ENCODE results near the gene STAT5A.
"Not testable (repeated sequence)": the region's sequence is repeated elsewhere in the genome, so short reads cannot be mapped to it uniquely, and the experiment has no call there.

Gene STAT5A

DNA sequence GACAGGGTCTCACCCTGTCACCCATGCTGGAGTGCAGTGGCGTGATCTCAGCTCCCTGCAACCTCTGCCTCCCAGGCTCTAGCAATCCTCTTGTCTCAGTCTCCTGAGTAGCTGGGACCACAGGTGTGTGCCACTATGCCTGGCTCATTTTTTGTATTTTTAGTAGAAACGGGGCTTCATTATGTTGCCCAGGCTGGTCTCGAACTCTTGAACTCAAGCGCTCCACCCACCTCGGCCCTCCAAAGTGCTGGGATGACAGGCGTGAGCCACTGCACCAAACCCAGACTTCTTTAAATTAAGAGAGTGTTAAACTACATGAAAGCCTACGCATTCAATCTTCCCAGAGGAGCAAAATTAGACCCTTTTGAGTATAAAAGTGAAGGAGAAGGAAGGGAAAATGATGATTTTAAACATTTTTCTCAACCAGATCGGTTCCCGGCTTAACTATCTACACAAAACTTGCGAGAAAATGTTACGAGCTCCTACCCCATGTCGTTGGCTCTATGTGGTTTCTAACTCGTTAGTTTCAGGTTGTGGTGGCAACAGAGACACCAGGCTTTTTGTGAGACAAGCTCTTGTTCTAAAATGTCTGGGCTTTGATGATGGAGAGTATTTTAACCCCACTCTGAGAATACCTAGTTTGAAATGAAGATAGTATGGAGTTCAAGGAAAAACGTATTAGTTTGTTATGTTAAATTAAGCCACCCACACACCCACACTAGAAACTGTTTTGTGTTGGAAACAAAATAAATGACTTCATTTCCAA is 38.4 kb upstream of the STAT5A start:
- Histone ChIP-seq H3K9me3 (ENCODE audit: control insufficient read depth in 1 of 2, low read length in 2 of 2) (no peaks in the 10 kb centered on the region), H3K4me3 (ENCODE audit: low read depth in 1 of 2, low read length in 2 of 2) (no peak overlapping the region), H3K27me3 (ENCODE audit: low read depth, low read length) (no peaks in the 10 kb centered on the region), H3K36me3 (ENCODE audit: control insufficient read depth in 1 of 2, insufficient read depth in 2 of 2, low read length in 2 of 2) (no peaks in the 10 kb centered on the region), H3K27ac (ENCODE audit: low read length) (no peak overlapping the region), H3K4me1 (ENCODE audit: control insufficient read depth in 1 of 2, insufficient read depth in 2 of 2, low read length in 2 of 2) (peaks cover 3 to 4% of the 10 kb centered on the region in 2 donors)

DNA sequence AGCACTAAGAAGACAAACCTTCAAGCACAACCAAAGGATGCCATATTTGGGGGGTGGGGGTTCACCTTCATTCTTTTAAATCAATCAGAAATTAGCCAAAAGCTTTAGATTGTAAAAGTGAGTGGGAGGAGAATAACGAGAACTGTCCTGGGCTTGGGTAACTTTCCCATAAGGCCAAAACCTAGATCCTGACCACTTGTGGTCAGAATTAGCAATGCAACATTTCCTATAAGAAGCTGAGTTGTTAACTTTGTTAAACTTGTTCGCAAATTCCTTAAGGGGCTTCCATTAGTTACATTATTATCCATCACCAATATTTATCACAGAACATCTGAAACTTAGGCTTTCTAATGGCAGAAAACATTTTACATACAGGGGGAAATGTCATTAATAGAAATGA is 37.2 kb upstream of the STAT5A start:
- H3K4me3 ChIP-seq (ENCODE audit: low read depth in 1 of 2, low read length in 2 of 2) = no peak overlapping the region
- no peaks in the 10 kb centered on the region for H3K36me3 ChIP-seq (ENCODE audit: control insufficient read depth in 1 of 2, insufficient read depth in 2 of 2, low read length in 2 of 2)
- H3K27me3 ChIP-seq (ENCODE audit: low read depth, low read length) = no peaks in the 10 kb centered on the region
- H3K9me3 ChIP-seq (ENCODE audit: control insufficient read depth in 1 of 2, low read length in 2 of 2) = no peaks in the 10 kb centered on the region
- peaks cover 3 to 4% of the 10 kb centered on the region in 2 donors for H3K4me1 ChIP-seq (ENCODE audit: control insufficient read depth in 1 of 2, insufficient read depth in 2 of 2, low read length in 2 of 2)
- peak overlapping the region; percentile 2 for H3K27ac ChIP-seq (ENCODE audit: low read length)

DNA sequence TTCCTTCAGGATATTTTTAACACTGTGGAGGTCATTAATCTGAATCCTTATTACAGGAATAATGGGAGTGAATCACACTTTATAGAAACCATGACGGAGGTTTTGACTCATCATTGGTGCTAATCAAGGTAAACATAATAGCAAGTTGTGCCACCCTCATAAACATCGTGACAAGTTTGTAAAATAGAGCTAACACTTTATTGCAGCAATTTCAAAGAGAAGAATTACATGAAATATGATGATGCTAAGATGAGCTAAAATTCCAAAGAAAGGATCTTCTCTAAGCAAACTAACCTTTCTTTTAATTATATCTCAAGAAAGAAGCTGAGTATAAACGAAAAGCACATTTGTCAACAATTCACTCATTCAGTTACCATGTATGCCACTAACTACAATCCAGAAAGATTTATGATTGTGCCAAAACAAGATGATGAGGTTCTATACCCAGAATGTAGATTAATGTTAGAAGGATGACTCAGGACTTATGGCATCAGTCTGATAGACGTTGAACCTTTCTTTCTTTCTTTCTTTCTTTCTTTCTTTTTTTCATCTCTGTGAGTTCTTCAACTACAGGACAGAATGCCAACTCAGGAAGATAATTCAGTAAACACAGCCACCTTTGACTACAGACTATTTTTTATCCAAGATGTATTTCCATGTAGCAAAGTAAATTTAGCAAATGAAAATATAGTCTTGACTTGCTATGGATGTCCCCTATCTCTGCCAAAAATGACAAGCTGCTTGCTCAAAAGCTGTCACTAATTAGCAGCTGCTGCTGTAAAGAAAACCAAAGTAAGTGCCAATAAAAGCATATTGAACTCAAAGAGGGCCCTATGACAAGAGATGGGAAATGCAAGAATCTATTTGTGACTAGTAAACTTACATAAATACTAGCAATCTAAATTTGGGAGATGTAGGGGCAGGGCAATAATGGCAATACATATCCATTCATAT is 35.4 kb upstream of the STAT5A start:
- Histone ChIP-seq H3K4me1 (ENCODE audit: control insufficient read depth in 1 of 2, insufficient read depth in 2 of 2, low read length in 2 of 2) (peaks cover 0 to 4% of the 10 kb centered on the region in 2 donors), H3K9me3 (ENCODE audit: control insufficient read depth in 1 of 2, low read length in 2 of 2) (no peaks in the 10 kb centered on the region), H3K4me3 (ENCODE audit: low read depth in 1 of 2, low read length in 2 of 2) (no peak overlapping the region), H3K27ac (ENCODE audit: low read length) (peak overlapping the region; percentile 10), H3K36me3 (ENCODE audit: control insufficient read depth in 1 of 2, insufficient read depth in 2 of 2, low read length in 2 of 2) (no peaks in the 10 kb centered on the region), H3K27me3 (ENCODE audit: low read depth, low read length) (no peaks in the 10 kb centered on the region)

DNA sequence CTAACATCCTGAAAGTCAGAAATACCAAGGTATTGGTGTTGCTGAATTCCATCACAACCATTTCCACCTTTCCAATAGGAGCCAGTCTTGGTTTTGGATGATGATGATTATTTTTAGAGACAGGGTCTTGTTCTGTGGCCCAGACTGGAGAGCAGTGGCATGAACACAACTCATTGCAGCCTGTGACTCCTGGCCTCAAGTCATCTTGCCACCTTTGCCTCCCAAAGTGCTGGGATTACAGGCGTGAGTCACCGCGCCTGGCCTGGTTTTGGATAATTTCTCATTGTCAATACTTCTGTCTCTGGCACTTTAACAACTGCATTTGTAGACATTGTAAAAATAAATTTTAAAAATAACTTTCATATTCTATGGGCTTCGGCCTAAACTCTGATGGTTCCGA is 34.7 kb upstream of the STAT5A start:
- Histone ChIP-seq H3K27ac (ENCODE audit: low read length) (no peak overlapping the region), H3K36me3 (ENCODE audit: control insufficient read depth in 1 of 2, insufficient read depth in 2 of 2, low read length in 2 of 2) (no peaks in the 10 kb centered on the region), H3K27me3 (ENCODE audit: low read depth, low read length) (no peaks in the 10 kb centered on the region), H3K9me3 (ENCODE audit: control insufficient read depth in 1 of 2, low read length in 2 of 2) (no peaks in the 10 kb centered on the region), H3K4me1 (ENCODE audit: control insufficient read depth in 1 of 2, insufficient read depth in 2 of 2, low read length in 2 of 2) (peaks cover 0 to 4% of the 10 kb centered on the region in 2 donors), H3K4me3 (ENCODE audit: low read depth in 1 of 2, low read length in 2 of 2) (no peak overlapping the region)

DNA sequence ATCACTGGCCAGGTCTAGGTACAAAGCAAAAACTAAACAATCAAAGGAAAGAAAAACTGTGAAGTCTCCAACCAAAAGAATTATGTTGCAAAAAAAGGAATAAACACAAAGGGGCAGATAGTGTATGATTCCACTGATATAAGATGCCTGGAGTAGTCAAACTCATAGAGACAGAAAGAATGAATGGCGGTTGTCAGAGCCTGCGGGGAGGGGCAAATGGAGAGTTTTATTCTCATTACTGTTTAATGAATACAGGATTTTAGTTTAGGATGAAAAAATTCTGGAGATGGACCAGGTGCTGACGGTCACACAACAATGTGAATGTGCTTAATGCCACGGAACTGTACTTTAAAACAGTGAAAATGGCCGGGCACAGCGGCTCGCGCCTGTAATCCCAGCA is 32.9 kb upstream of the STAT5A start:
- Histone ChIP-seq H3K4me3 (ENCODE audit: low read depth in 1 of 2, low read length in 2 of 2) (no peak overlapping the region), H3K27me3 (ENCODE audit: low read depth, low read length) (no peaks in the 10 kb centered on the region), H3K27ac (ENCODE audit: low read length) (no peak overlapping the region), H3K4me1 (ENCODE audit: control insufficient read depth in 1 of 2, insufficient read depth in 2 of 2, low read length in 2 of 2) (peaks cover 0 to 4% of the 10 kb centered on the region in 2 donors), H3K36me3 (ENCODE audit: control insufficient read depth in 1 of 2, insufficient read depth in 2 of 2, low read length in 2 of 2) (no peaks in the 10 kb centered on the region), H3K9me3 (ENCODE audit: control insufficient read depth in 1 of 2, low read length in 2 of 2) (no peaks in the 10 kb centered on the region)

DNA sequence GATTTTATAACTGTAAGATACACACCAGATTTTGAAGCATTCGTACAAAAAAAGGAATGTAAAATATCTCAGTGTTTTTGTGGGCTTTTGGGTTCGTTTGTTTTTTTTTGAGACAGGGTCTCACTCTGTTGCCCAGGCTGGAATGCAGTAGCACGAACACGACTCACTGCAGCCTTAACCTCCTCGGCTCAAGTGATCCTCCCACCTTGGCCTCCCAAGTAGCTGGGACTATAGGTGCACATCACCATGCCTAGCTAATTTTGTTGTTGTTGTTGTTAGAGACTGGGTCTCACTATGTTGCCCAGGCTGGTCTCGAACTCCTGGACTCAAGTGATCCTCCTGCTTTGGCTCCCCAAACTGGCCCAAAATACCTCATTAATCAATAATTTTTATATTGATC is 28.0 kb upstream of the STAT5A start:
- no peaks in the 10 kb centered on the region for H3K4me1 ChIP-seq (ENCODE audit: control insufficient read depth in 1 of 2, insufficient read depth in 2 of 2, low read length in 2 of 2)
- no peak overlapping the region for H3K27ac ChIP-seq (ENCODE audit: low read length)
- H3K36me3 ChIP-seq (ENCODE audit: control insufficient read depth in 1 of 2, insufficient read depth in 2 of 2, low read length in 2 of 2) = no peaks in the 10 kb centered on the region
- H3K9me3 ChIP-seq (ENCODE audit: control insufficient read depth in 1 of 2, low read length in 2 of 2) = no peaks in the 10 kb centered on the region
- H3K27me3 ChIP-seq (ENCODE audit: low read depth, low read length) = no peaks in the 10 kb centered on the region
- H3K4me3 ChIP-seq (ENCODE audit: low read depth in 1 of 2, low read length in 2 of 2) = no peak overlapping the region

DNA sequence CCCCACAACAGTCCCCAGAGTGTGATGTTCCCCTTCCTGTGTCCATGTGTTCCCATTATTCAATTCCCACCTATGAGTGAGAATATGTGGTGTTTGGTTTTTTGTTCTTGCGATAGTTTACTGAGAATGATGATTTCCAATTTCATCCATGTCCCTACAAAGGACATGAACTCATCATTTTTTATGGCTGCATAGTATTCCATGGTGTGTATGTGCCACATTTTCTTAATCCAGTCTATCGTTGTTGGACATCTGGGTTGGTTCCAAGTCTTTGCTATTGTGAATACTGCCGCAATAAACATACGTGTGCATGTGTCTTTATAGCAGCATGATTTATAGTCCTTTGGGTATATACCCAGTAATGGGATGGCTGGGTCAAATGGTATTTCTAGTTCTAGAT is 23.9 kb upstream of the STAT5A start:
- not testable (repeated sequence) for H3K4me1 ChIP-seq (ENCODE audit: control insufficient read depth in 1 of 2, insufficient read depth in 2 of 2, low read length in 2 of 2); H3K9me3 ChIP-seq (ENCODE audit: control insufficient read depth in 1 of 2, low read length in 2 of 2); H3K27me3 ChIP-seq (ENCODE audit: low read depth, low read length); H3K4me3 ChIP-seq (ENCODE audit: low read depth in 1 of 2, low read length in 2 of 2); H3K27ac ChIP-seq (ENCODE audit: low read length); H3K36me3 ChIP-seq (ENCODE audit: control insufficient read depth in 1 of 2, insufficient read depth in 2 of 2, low read length in 2 of 2)

DNA sequence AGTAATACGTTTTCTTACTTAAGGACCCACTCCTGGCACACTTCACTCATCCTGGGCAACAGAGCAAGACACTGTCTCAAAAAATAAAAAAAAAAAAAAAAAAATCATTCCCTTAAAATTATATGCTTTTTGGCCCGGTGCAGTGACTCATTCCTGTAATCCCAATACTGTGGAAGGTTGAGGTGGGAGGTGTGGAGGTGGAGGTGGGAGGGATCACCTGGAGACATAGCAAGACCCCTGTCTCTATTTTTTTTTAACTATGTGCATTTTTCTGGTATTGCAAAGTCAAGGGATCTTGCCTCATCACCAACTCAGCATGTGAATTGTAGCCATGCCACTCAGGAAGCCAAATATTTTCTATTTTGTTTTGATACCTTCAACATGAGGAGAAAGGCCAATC is 21.8 kb upstream of the STAT5A start:
- no peak overlapping the region for H3K27ac ChIP-seq (ENCODE audit: low read length)
- H3K36me3 ChIP-seq (ENCODE audit: control insufficient read depth in 1 of 2, insufficient read depth in 2 of 2, low read length in 2 of 2) = no peaks in the 10 kb centered on the region
- H3K4me3 ChIP-seq (ENCODE audit: low read depth in 1 of 2, low read length in 2 of 2) = no peak overlapping the region
- H3K9me3 ChIP-seq (ENCODE audit: control insufficient read depth in 1 of 2, low read length in 2 of 2) = no peaks in the 10 kb centered on the region
- H3K4me1 ChIP-seq (ENCODE audit: control insufficient read depth in 1 of 2, insufficient read depth in 2 of 2, low read length in 2 of 2) = peaks cover 0 to 4% of the 10 kb centered on the region in 2 donors
- H3K27me3 ChIP-seq (ENCODE audit: low read depth, low read length) = no peaks in the 10 kb centered on the region

DNA sequence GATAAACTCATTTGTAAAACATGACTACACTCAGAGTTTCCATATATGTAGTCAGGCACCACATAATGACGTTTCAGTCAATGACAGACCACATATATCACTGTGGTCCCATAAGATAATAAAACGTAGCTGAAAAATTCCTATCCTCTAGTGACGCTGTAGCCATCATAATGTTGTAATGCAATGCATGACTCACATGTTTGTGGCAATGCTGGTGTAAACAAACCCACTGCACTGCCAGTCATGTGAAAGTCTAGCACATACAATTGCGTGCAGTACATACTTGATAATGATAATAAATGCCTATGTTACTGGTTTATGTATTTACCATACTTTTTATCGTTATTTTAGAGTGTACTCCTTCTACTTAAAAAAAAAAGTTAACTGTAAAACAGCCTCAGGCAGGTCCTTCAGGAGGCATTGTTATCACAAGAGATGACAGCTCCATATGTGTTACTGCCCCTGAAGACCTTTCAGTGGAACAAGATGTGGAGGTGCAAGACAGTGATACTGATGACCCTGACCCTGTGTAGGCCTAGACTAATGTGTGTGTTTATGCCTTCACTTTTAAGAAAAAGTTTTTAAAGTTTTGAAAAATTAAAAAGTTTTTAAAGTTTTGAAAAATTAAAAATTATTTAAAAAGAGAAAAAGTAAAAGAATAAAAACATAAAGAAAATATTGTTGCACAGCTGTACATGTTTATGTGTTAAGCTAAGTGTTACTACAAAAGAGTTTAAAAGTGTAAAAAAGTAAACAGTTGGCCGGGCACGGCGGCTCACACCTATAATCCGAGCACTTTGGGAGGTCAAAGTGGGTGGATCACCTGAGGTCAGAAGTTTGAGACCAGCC is 21.2 kb upstream of the STAT5A start:
- Histone ChIP-seq H3K4me3 (ENCODE audit: low read depth in 1 of 2, low read length in 2 of 2) (no peak overlapping the region), H3K36me3 (ENCODE audit: control insufficient read depth in 1 of 2, insufficient read depth in 2 of 2, low read length in 2 of 2) (no peaks in the 10 kb centered on the region), H3K4me1 (ENCODE audit: control insufficient read depth in 1 of 2, insufficient read depth in 2 of 2, low read length in 2 of 2) (peaks cover 0 to 4% of the 10 kb centered on the region in 2 donors), H3K27ac (ENCODE audit: low read length) (no peak overlapping the region), H3K27me3 (ENCODE audit: low read depth, low read length) (no peaks in the 10 kb centered on the region), H3K9me3 (ENCODE audit: control insufficient read depth in 1 of 2, low read length in 2 of 2) (no peaks in the 10 kb centered on the region)

DNA sequence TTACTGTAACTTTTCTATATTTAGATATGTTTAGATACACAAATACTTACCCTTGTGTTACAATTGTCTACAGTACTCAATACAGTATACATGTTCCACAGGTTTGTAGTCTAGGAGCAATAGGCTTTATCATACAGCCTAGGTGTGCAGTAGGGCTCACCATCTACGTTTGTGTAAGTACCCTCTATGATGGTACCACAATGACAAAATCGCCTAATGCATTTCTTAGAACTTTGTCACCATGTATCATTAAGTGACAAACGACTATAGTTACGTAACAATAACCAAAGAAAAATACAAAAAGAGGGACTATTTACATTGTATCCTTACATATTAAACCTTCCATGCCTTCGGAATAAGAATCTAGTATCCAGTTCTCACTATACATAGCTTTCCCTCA is 20.1 kb upstream of the STAT5A start:
- Histone ChIP-seq H3K4me1 (ENCODE audit: control insufficient read depth in 1 of 2, insufficient read depth in 2 of 2, low read length in 2 of 2) (peaks cover 0 to 8% of the 10 kb centered on the region in 2 donors), H3K9me3 (ENCODE audit: control insufficient read depth in 1 of 2, low read length in 2 of 2) (no peaks in the 10 kb centered on the region), H3K4me3 (ENCODE audit: low read depth in 1 of 2, low read length in 2 of 2) (no peak overlapping the region), H3K27me3 (ENCODE audit: low read depth, low read length) (no peaks in the 10 kb centered on the region), H3K36me3 (ENCODE audit: control insufficient read depth in 1 of 2, insufficient read depth in 2 of 2, low read length in 2 of 2) (no peaks in the 10 kb centered on the region), H3K27ac (ENCODE audit: low read length) (no peak overlapping the region)

DNA sequence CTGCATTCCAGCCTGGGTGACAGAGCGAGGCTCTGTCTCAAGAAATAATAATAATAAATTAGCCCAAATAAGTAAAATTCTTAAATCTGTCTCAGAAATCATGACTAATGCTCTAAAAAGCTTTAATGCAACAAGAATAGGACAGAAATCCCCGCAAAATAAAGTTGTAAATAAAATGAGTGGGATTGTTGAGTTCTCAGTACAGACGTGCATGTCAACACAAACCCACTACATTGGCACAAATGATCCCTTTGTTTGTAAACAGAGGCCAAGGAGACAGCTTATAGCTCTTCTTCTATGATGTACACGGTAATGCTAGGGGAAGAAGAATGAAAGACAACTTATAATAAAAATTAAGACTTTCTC is 18.1 kb upstream of the STAT5A start:
- Histone ChIP-seq H3K4me1 (ENCODE audit: control insufficient read depth in 1 of 2, insufficient read depth in 2 of 2, low read length in 2 of 2) (peaks cover 0 to 16% of the 10 kb centered on the region in 2 donors), H3K4me3 (ENCODE audit: low read depth in 1 of 2, low read length in 2 of 2) (no peak overlapping the region), H3K36me3 (ENCODE audit: control insufficient read depth in 1 of 2, insufficient read depth in 2 of 2, low read length in 2 of 2) (no peaks in the 10 kb centered on the region), H3K9me3 (ENCODE audit: control insufficient read depth in 1 of 2, low read length in 2 of 2) (no peaks in the 10 kb centered on the region), H3K27me3 (ENCODE audit: low read depth, low read length) (no peaks in the 10 kb centered on the region), H3K27ac (ENCODE audit: low read length) (no peak overlapping the region)

Data from muscle layer of duodenum (tissue), 2 donors.